Activated CD8-positive, alpha-beta memory T cell treated with anti-CD3 and anti-CD28 coated beads for 36 hours (primary cell): ENCODE data around the gene PAK4. TPM values are rescaled to one million over a fixed set of nuclear protein-coding genes. Genes with fewer than 3 reads are reported as not detected.

Experiments
- CTCF ChIA-PET: fragments of 350-600 bp; sonication (Branson Sonifier 250); formaldehyde crosslinking; loops from one replicate; lab custom pipeline; 2021; ENCODE audit warnings: antibody characterized with exemption; lab: Charles Lee
- POLR2A ChIA-PET: fragments of 350-600 bp; sonication (Branson Sonifier 250); formaldehyde crosslinking; loops from one replicate; lab custom pipeline; 2021; ENCODE audit warnings: antibody characterized with exemption; lab: Charles Lee
- total RNA-seq, 2 experiments: library from RNA; stranded (reverse); gene quantifications; one replicate each; pipeline ENCODE4 v1.2.3, GENCODE V29; 2021

PAK4 gene
- total RNA-seq, 2 experiments from 2014 or later = 19.2 TPM

- CTCF ChIA-PET = no interaction called here
- POLR2A ChIA-PET = no interaction called here
Observed at GRCh38 chr19:39156326-39157230, 31.0 kb downstream of the PAK4 start.

- POLR2A ChIA-PET = no interaction called here
- CTCF ChIA-PET = no interaction called here
Observed at GRCh38 chr19:39157275-39157996, 31.9 kb downstream of the PAK4 start.

- ChIA-PET POLR2A (no interaction called here), CTCF (no interaction called here)
Observed at GRCh38 chr19:39157997-39158389, 32.4 kb downstream of the PAK4 start.

DNA sequence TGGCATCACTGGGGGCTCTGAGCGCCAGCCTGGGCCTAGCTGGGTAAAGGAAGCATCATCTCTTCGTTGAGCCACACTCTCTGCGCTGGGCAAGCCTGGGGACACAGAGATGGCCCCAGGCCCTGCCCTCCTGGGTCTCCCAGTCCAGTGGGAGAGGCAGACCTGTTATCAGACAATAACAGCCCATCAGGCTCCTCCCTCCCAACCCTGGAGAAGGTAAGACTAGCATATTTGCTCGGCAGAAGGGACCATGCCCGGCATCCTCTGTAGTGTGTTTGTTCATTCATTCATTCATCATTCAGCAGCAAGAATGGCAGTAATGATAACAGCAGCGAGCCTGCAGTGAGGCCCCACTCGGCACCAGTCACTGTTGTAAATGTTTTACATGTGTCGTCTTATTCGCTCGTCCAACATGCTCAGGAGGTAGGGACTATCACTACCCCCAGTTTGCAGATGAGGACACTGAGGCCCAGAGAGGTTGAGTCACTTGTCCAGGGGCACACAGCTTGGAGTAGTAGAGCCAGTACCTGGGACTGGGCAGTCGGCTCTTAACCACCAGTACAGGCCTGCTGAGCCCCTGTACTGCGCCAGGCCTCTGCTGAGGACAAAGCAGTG is 33.2 kb downstream of the PAK4 start:
- ChIA-PET POLR2A (no interaction called here), CTCF (no interaction called here)

- CTCF ChIA-PET = no interaction called here
- POLR2A ChIA-PET = no interaction called here
Observed at GRCh38 chr19:39160523-39160861, 34.9 kb downstream of the PAK4 start.

DNA sequence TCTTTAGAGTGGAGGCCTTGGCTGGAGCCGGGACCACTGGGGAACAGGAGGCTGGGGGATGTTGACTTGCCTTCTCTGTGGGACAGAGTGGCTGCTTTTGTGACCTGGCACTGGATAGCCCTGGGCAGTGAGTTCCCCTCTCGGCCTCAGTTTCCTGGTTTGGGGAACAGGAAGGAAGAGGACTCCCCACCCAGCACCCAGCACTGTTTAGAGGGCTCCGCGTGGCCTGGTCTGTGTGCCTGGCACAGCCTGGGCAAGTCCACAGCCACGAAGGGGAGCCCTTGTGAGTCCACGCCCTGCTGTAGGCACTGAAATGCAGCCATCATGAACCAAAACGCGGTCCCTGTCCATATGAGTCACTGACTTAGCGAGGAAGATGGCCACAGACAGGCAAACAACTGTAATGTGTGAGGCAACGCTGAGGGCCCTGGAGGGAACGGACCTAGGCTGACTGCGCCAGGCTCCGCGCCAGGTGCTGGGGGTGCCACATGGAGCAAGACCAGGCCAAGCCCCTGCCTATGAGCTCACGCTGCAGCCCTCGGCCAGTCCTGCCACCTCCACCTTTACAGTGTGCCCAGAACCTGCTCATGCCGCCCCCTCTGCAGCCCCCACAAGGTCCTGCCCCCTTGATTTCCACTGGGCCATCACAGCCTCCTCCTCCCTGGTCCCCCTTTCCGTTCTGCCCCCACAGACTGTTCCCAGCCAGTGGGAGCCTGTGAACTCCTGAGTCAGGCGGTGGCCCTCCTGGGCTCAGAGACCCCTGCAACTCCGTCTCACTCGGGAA is 35.5 kb downstream of the PAK4 start:
- ChIA-PET POLR2A (no interaction called here), CTCF (no interaction called here)

DNA sequence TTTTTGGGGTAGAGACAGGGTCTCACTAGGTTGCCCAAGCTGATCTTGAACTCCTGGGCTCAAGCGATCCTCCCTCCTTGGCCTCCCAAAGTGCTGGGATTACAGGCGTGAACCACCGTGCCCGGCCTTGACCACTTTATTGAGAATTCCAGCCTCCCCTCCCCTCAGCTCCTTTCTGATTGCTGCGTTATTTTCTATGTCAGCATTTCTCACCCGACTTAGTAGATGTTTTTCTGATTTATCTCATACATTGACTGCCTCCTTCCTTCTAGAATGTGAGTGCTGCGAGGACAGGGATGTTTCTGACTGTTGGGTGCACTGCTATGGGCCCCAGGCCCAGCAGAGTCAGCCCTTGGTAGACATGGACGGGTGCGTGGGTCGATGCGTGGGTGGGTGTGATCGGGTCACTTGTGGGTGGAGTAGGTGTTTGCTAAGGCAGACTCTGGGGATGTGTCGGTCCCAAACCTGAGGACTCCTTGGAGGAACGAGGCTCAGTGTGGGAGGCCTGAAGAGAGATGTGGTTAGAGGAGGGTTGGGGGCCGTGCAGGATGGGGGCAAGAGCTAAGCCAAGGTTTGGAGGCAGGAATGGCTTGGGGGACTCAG is 37.0 kb downstream of the PAK4 start:
- CTCF ChIA-PET = no interaction called here
- POLR2A ChIA-PET = no interaction called here

DNA sequence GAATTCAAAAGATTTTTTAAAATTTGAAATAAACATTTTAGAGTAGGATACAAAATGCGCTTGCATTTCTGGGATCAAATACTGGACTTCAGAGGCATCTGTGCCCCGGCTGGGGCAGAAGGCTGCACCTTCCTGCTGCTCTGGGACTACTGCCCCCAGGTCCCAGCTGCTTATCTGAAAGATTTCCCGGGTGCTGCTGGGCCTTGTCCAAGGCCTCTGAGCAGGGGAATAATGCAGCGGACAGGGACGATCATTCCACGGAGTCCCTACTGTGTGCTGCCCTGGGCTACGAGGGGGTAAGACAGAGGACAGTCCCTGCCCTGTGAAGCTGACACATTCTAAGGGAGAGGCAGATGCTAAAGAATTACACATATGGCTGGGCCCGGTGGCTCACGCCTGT is 38.0 kb downstream of the PAK4 start:
- POLR2A ChIA-PET = no interaction called here
- CTCF ChIA-PET = interaction anchor here (0.7 kb wide), 1 partner anchor 283 kb away, joined by 4 read pairs; no protein-coding TSS in a partner anchor

GRCh38 chr19:39164289-39164688 is 38.7 kb downstream of the PAK4 start:
- POLR2A ChIA-PET = no interaction called here
- CTCF ChIA-PET = interaction anchor here (0.7 kb wide), 1 partner anchor 282 kb away, joined by 4 read pairs; no protein-coding TSS in a partner anchor

DNA sequence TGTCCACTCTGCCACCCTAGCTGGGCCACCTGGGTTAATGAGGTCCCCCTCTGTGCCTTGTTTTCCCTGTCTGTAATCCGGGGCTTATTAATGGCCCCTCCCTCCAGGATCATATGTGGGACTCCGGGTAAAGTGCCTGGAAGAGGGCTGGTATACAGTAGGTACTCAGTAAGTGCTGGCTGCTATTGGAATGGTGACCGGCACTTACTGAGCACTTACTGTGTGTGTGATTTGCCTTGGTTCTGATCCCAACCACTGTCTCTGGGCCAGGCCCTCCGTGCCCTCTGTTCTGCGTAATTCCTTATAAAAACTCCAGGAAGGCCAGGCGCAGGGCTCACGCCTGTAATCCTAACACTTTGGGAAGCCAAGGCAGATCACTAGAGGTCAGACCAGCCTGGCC is 40.3 kb downstream of the PAK4 start:
- ChIA-PET CTCF (no interaction called here), POLR2A (no interaction called here)

GRCh38 chr19:39166571-39167391 is 41.2 kb downstream of the PAK4 start:
- POLR2A ChIA-PET = no interaction called here
- CTCF ChIA-PET = interaction anchor here (0.6 kb wide), 1 partner anchor 359 kb away, joined by 3 read pairs; no protein-coding TSS in a partner anchor

DNA sequence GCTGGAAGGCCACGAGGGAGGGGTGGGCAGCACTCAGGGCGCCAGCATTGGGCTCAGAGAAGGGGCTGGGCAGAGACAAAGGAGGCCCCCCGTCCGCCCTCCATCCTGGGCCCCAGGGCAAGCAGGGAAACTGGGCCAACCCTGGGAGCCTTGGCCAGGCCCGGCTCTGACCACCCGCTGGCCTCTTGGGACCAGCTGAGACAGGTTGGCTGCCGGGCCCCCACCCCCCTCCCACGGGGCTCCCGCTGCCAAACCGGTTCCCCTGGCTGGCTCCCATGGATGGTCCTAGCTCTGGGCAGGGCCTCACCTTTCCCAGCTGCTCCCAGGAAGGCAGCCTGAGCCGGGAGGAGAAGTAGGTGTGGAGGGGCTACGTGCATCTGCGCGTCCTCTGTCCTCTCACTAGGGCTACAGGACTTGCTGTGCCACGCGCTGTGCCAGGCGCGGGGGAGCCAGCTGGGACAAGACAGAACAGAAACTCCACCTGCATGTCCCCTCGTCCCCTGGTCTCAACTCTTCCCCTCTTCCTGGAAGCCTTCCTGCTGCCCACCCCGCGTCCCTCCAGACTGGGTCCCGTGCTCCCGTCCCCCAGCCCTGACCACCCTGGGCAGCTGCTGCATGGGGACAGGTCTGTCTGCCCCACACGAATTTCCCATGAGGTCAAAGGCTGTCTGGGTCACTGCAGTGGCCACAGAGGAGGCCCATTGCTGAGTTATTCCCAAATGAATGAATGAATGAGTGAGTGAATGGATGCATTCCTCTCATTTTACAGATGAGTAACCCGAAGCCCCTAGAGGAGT is 42.1 kb downstream of the PAK4 start:
- POLR2A ChIA-PET = no interaction called here
- CTCF ChIA-PET = no interaction called here

DNA sequence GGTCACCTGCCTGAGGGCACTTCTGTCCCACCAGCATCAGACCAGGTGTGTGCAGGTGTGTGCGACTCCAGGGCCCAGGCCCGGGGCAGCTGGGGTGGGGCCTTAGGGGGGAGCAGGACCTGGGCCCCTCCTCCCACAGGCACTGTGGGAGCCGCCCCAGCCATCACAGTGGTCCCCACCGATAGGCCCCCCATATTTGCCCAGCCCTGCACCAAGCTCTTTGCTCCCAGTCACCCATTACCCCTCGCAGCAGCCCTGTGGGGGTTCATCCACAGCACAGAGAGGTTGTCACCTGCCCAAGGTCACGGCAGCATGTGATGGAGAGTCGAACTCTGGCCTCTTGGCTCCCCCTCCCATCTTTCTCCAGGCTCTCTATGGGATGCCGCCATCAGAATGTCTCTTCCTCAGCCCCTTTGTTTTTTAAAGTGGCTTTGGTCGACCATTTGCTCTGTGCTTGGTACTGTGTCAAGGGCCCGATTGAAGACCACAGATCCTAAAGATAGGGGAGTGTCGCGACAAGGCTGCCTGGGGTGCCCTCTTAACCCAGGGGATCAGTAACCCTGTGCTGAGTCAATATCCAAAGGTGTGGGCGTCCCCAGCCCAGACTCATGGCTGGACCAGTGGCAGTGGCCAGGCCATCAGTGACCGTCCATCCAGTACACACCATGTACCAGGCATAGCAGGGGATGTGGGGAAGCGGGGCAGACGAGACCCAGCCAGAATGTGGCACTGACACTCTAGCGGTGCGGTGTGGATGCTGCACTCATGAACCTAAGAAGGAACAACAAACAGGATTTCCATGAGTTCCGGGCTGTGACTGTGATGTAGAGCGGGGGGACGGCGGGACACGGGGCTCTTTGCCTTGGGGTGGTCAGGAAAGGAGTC is 42.9 kb downstream of the PAK4 start:
- POLR2A ChIA-PET = no interaction called here
- CTCF ChIA-PET = no interaction called here

- CTCF ChIA-PET = no interaction called here
- POLR2A ChIA-PET = no interaction called here
Observed at GRCh38 chr19:39169143-39169810, 43.7 kb downstream of the PAK4 start.

- POLR2A ChIA-PET = no interaction called here
- CTCF ChIA-PET = no interaction called here
Observed at GRCh38 chr19:39170386-39171231, 45.0 kb downstream of the PAK4 start.
